Neural progenitor cell (in vitro differentiated cells): ENCODE results near the gene ABCG8. TPM values are rescaled to one million over a fixed set of nuclear protein-coding genes. Genes with fewer than 3 reads are reported as not detected.

Experiments used
- DNase-seq: peaks from one replicate; pipeline ENCODE4 v3.0.0-alpha.2; 2016; ENCODE audit warnings: low spot score
- H2AFZ ChIP-seq: fragments of 200-600 bp; sonication (generic); replicated peaks from 2 replicates; pipeline ENCODE4 v1.6.1; 2016; ENCODE audit warnings: antibody characterized with exemption
- H3F3A ChIP-seq: fragments of 200-600 bp; sonication (generic); 2 replicates; pipeline ENCODE4 v1.6.1; 2016; ENCODE audit warnings: antibody characterized with exemption, low read depth
- H3K27ac ChIP-seq: fragments of 200-600 bp; sonication (generic); 2 replicates; pipeline ENCODE4 v1.5.1; 2016; ENCODE audit warnings: mild to moderate bottlenecking
- H3K27me3 ChIP-seq: fragments of 200-600 bp; sonication (generic); 2 replicates; pipeline ENCODE4 v1.6.1; 2016; ENCODE audit warnings: mild to moderate bottlenecking, moderate library complexity
- H3K36me3 ChIP-seq: fragments of 200-600 bp; sonication (generic); 2 replicates; pipeline ENCODE4 v1.5.1; 2016
- H3K4me1 ChIP-seq: fragments of 200-600 bp; sonication (generic); 2 replicates; pipeline ENCODE4 v1.6.1; 2016; ENCODE audit warnings: mixed run types
- H3K4me2 ChIP-seq: fragments of 200-600 bp; sonication (generic); 2 replicates; pipeline ENCODE4 v1.6.1; 2016
- H3K4me3 ChIP-seq: fragments of 200-600 bp; sonication (generic); 2 replicates; pipeline ENCODE4 v1.5.1; 2016
- H3K79me2 ChIP-seq: fragments of 200-600 bp; sonication (generic); 2 replicates; pipeline ENCODE4 v1.6.1; 2016; ENCODE audit warnings: low read depth
- H3K9ac ChIP-seq: fragments of 200-600 bp; sonication (generic); 2 replicates; pipeline ENCODE4 v1.6.1; 2016
- H3K9me3 ChIP-seq: fragments of 200-600 bp; sonication (generic); 2 replicates; pipeline ENCODE4 v1.5.1; 2016; ENCODE audit warnings: low read depth
- H4K20me1 ChIP-seq: fragments of 200-600 bp; sonication (generic); 2 replicates; pipeline ENCODE4 v1.6.1; 2016; ENCODE audit warnings: low read depth
- H3K27ac Mint-ChIP-seq: 3 replicates; pipeline ENCODE4 v1.8.0; 2021; ENCODE audit warnings: mixed read lengths
- H3K27me3 Mint-ChIP-seq: 2 replicates; pipeline ENCODE4 v1.8.0; 2022; ENCODE audit warnings: low read depth, mild to moderate bottlenecking, inconsistent platforms, moderate library complexity, mixed read lengths; ENCODE audit not compliant: insufficient read depth
- H3K36me3 Mint-ChIP-seq: 3 replicates; pipeline ENCODE4 v1.8.0; 2021; ENCODE audit warnings: mixed read lengths
- H3K4me1 Mint-ChIP-seq: 3 replicates; pipeline ENCODE4 v1.8.0; 2021; ENCODE audit warnings: mixed read lengths
- H3K4me3 Mint-ChIP-seq: 3 replicates; pipeline ENCODE4 v1.8.0; 2021; ENCODE audit warnings: mild to moderate bottlenecking, moderate library complexity, mixed read lengths
- H3K9me3 Mint-ChIP-seq: 3 replicates; pipeline ENCODE4 v1.8.0; 2020; ENCODE audit warnings: mixed read lengths
- EZH2 ChIP-seq: fragments of 200-600 bp; sonication (generic); IDR thresholded peaks from 2 replicates; pipeline ENCODE4 v1.6.1; 2017; ENCODE audit warnings: antibody characterized with exemption, mild to moderate bottlenecking, moderate library complexity
- EZH2phosphoT487 ChIP-seq: fragments of 200-600 bp; sonication (generic); IDR thresholded peaks from 2 replicates; pipeline ENCODE4 v1.6.1; 2017; ENCODE audit warnings: antibody characterized with exemption
- total RNA-seq: library from RNA; depleted of rRNA; stranded (reverse); fragments of >200 nt; gene quantifications from 2 replicates; pipeline ENCODE4 v1.2.3, GENCODE V29; 2015; ENCODE audit warnings: low replicate concordance
- TF ChIP-seq, protein P1 (sequence below): fragments of 200-600 bp; sonication (generic); IDR thresholded peaks from 2 replicates; pipeline ENCODE4 v1.5.1; 2017; ENCODE audit warnings: antibody characterized with exemption, mild to moderate bottlenecking

ABCG8 gene
- total RNA-seq, 1 donor from 2014 or later: not detected

DNA sequence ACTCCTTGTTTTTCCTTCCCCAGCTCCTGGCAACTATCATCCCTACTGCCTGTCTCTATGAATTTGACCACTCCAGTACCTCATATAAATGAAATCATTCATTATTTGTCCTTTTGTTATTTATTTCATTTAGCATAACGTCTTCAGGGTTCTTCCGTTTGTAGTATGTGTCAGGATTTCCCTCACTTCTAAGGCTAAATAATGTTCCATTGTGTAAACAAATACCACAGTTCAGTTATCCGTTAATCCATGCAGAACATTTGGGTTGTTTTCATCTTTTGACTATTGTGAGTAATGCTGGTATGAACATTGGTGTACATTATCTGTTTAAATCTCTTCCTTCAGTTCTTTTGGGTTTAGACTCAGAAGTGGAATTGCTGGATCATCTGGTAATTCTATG is 46.1 kb upstream of the ABCG8 start:
- Mint-ChIP-seq H3K36me3 (peaks cover 11% of the 10 kb centered on the region), H3K27me3 (no peaks in the 10 kb centered on the region), H3K4me3 (no peak overlapping the region), H3K9me3 (no peaks in the 10 kb centered on the region), H3K4me1 (no peaks in the 10 kb centered on the region), H3K27ac (no peak overlapping the region)
- Histone ChIP-seq H2AFZ (no peak overlapping the region), H3K79me2 (no peaks in the 10 kb centered on the region), H3K9me3 (no peaks in the 10 kb centered on the region), H3K4me1 (no peaks in the 10 kb centered on the region), H3K4me2 (no peak overlapping the region), H3K27me3 (no peaks in the 10 kb centered on the region), H3K27ac (no peak overlapping the region), H3F3A (no peaks in the 10 kb centered on the region), H3K36me3 (no peaks in the 10 kb centered on the region), H4K20me1 (no peaks in the 10 kb centered on the region), H3K9ac (no peak overlapping the region), H3K4me3 (no peak overlapping the region)
- DNase-seq: no peak
- TF ChIP-seq EZH2: no peak

DNA sequence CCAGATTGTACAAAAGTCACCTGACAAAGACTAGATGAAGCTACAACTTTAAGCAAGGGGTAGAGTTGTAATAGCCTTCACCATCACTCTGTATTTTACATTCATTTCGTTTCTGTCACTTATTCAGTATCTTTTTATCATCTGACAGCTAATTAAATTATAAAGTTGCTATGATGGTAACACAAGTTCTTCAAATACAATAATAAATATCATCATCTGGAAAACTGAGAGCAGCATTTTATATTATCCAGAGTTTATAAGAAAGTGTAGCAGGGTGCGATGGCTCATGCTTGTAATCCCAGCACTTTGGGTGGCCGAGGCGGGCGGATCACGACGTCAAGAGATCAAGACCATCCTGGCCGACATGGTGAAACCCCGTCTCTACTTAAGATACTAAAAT is 43.8 kb upstream of the ABCG8 start:
- Histone ChIP-seq H3K36me3 (no peaks in the 10 kb centered on the region), H2AFZ (no peak overlapping the region), H3K9ac (no peak overlapping the region), H3K9me3 (no peaks in the 10 kb centered on the region), H3K4me1 (no peaks in the 10 kb centered on the region), H3K27ac (no peak overlapping the region), H3K27me3 (no peaks in the 10 kb centered on the region), H3K4me2 (no peak overlapping the region), H3K79me2 (no peaks in the 10 kb centered on the region), H3K4me3 (no peak overlapping the region), H3F3A (no peaks in the 10 kb centered on the region), H4K20me1 (no peaks in the 10 kb centered on the region)
- no peak for DNase-seq
- no peak for TF ChIP-seq EZH2phosphoT487
- TF ChIP-seq EZH2: no peak
- TF ChIP-seq, protein P1, sequence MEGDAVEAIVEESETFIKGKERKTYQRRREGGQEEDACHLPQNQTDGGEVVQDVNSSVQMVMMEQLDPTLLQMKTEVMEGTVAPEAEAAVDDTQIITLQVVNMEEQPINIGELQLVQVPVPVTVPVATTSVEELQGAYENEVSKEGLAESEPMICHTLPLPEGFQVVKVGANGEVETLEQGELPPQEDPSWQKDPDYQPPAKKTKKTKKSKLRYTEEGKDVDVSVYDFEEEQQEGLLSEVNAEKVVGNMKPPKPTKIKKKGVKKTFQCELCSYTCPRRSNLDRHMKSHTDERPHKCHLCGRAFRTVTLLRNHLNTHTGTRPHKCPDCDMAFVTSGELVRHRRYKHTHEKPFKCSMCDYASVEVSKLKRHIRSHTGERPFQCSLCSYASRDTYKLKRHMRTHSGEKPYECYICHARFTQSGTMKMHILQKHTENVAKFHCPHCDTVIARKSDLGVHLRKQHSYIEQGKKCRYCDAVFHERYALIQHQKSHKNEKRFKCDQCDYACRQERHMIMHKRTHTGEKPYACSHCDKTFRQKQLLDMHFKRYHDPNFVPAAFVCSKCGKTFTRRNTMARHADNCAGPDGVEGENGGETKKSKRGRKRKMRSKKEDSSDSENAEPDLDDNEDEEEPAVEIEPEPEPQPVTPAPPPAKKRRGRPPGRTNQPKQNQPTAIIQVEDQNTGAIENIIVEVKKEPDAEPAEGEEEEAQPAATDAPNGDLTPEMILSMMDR: no peak
- H3K4me1 Mint-ChIP-seq: no peaks in the 10 kb centered on the region
- H3K36me3 Mint-ChIP-seq: peaks cover 7% of the 10 kb centered on the region
- H3K27me3 Mint-ChIP-seq: no peaks in the 10 kb centered on the region
- H3K4me3 Mint-ChIP-seq: no peak overlapping the region
- no peaks in the 10 kb centered on the region for H3K9me3 Mint-ChIP-seq
- no peak overlapping the region for H3K27ac Mint-ChIP-seq

DNA sequence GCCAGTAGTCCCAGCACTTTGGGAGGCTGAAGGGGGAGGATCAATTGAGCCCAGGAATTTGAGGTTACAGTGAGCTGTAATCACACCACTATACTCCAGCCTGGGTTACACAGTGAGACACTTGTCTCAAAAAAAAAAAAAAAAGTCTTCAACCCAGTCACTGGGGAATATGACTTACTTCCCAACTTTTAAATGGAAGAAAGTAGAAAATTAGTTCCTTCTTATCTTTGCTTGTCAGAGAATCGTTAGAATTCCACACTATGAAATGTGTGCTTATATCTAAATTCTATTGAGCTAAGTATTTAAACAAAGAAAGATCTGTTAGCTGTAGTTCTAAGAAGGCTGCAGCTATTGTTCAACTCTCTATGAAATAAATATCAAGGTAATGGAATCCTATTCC is 42.6 kb upstream of the ABCG8 start:
- H3K4me3 ChIP-seq: no peak overlapping the region
- H3K36me3 ChIP-seq: no peaks in the 10 kb centered on the region
- H3K4me3 Mint-ChIP-seq: no peak overlapping the region
- H3K9me3 Mint-ChIP-seq: no peaks in the 10 kb centered on the region
- no peaks in the 10 kb centered on the region for H3K79me2 ChIP-seq
- TF ChIP-seq EZH2 (no peak), EZH2phosphoT487 (no peak)
- TF ChIP-seq, protein P1: no peak
- H3K27ac ChIP-seq: no peak overlapping the region
- H3K9me3 ChIP-seq: no peaks in the 10 kb centered on the region
- H3K27me3 ChIP-seq: no peaks in the 10 kb centered on the region
- H3K4me2 ChIP-seq: no peak overlapping the region
- peaks cover 5% of the 10 kb centered on the region for H3K36me3 Mint-ChIP-seq
- no peaks in the 10 kb centered on the region for H3K4me1 Mint-ChIP-seq
- DNase-seq: no peak
- no peaks in the 10 kb centered on the region for H4K20me1 ChIP-seq
- no peak overlapping the region for H2AFZ ChIP-seq
- no peaks in the 10 kb centered on the region for H3K27me3 Mint-ChIP-seq
- no peak overlapping the region for H3K9ac ChIP-seq
- no peaks in the 10 kb centered on the region for H3K4me1 ChIP-seq
- H3F3A ChIP-seq: no peaks in the 10 kb centered on the region
- no peak overlapping the region for H3K27ac Mint-ChIP-seq

DNA sequence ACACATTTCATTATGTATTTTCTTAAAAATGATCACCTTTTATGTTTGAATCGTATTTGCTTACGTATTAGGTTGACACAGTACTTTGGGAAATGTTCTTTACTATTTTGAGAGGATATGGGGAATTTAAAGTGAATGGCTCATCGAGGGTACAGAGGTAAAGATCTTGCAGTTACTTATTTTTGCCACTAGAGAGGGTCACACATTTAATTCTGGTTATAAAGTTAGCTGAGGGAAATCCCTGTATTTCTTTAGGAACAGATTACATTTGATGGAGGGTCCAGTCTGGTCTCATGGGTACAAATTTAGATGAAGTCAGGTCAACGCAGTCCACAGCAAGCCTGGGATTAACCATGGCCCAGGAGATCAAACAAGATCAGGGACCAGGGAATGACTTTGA is 40.5 kb upstream of the ABCG8 start:
- Histone ChIP-seq H3K9me3 (no peaks in the 10 kb centered on the region), H3K27me3 (no peaks in the 10 kb centered on the region), H3K79me2 (no peaks in the 10 kb centered on the region), H3K36me3 (no peaks in the 10 kb centered on the region), H3K4me3 (no peak overlapping the region), H4K20me1 (no peaks in the 10 kb centered on the region), H3K27ac (no peak overlapping the region), H3K9ac (no peak overlapping the region), H2AFZ (no peak overlapping the region), H3F3A (no peaks in the 10 kb centered on the region), H3K4me1 (no peaks in the 10 kb centered on the region), H3K4me2 (no peak overlapping the region)
- DNase-seq: no peak
- TF ChIP-seq EZH2phosphoT487: no peak
- TF ChIP-seq, protein P1: peak; percentile 50
- Mint-ChIP-seq H3K27me3 (no peaks in the 10 kb centered on the region), H3K9me3 (no peaks in the 10 kb centered on the region), H3K27ac (no peak overlapping the region), H3K4me3 (no peak overlapping the region), H3K4me1 (no peaks in the 10 kb centered on the region), H3K36me3 (peaks cover 5% of the 10 kb centered on the region)
